Measurements from ENCODE around the gene ARHGEF7. TPM values are rescaled to one million over a fixed set of nuclear protein-coding genes. Genes with fewer than 3 reads are reported as not detected.

ARHGEF7 gene
- total RNA-seq, 2 experiments from 2014 or later = 39.5 to 51.3 TPM

DNA sequence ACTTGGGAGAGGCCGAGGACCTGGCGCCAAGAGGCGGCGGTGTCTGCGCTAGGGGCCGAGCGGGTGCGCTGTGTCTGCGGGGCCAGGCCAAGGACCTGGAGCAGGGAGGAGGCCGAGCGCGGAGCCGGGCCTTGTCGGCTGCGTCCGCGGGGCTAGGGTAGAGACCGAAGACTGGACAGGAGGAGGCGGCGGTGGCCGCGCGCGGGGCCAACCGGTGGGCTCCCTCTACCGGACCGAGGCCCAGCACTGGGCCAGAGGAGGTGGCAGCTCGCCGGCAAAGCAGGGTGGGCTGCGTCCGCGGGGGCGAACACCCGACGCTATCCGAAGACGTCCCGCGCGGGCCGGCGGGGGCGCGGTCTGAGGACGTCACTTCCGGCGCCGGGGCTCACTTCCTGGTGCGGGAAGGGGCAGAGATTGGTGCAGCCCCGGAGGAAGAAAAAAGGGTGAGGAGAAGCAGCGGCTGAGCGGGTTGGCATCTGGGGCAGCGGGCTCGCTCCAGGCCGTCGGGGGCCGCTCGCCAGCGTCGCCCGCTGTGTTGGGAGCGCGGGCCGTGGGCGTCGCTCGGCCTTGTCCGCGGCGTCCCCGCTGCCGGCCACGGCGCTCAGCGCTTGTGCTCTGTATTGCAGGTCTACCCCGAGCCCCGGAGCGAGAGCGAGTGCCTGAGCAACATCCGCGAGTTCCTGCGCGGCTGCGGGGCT, 38.3 kb downstream of the ARHGEF7 start:
- CTCF ChIA-PET (ENCODE audit: unreplicated experiment) = no interaction called here
- no TSS peak for BruUV-seq (replicated peaks)
- DNase-seq (ENCODE audit: low spot score) = peak; percentile 81

DNA sequence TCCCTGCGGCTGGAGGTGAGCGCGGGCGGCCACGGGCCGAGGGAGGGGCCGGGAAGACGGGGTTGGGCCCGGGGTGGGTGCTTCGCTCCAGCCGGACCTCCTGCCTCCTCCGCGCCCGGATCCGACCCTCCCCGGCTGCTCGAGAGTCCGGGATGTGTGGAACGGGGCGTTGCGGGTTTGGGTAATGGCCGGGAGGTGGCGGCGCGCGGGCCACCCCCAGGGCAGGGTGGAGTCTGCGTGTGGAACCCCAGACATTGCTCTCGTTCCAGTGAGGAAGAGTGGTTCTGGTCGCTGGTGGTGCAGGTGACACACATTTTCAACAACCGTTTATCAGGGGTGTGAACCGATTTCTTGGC, 38.8 kb downstream of the ARHGEF7 start:
- peak overlapping the region; percentile 97 for H3K4me2 ChIP-seq (ENCODE audit: low read length)
- H3K9me2 ChIP-seq (ENCODE audit: insufficient read depth, low read length) = no peaks in the 10 kb centered on the region
- peaks cover 8% of the 10 kb centered on the region; the same call in 1 of the 2 replicates for H4K20me1 ChIP-seq (ENCODE audit: insufficient read depth, low read length)
- intact Hi-C loops (cut with micrococcal nuclease; ENCODE audit: unreplicated experiment) = loop anchor here (1.0 to 10.0 kb wide), 3 partner anchors 31 to 79 kb away; no protein-coding TSS in a partner anchor
- H3K4me3 ChIP-seq (ENCODE audit: low read depth, low read length, poor library complexity, severe bottlenecking) = peak overlapping the region; percentile 83
- DNase-seq (ENCODE audit: low spot score) = peak; percentile 34
- ChIA-PET CTCF (ENCODE audit: unreplicated experiment) (no interaction called here), POLR2A (no interaction called here)
- peak overlapping the region; percentile 69 for H3K27ac ChIP-seq (ENCODE audit: low read depth, low read length, poor library complexity, severe bottlenecking)
- no peaks in the 10 kb centered on the region for H3K9me3 ChIP-seq (ENCODE audit: low read length)
- H3K4me1 ChIP-seq (ENCODE audit: insufficient read depth, low read length, poor library complexity, severe bottlenecking) = peaks cover 17% of the 10 kb centered on the region
- peaks cover 50% of the 10 kb centered on the region for H3K79me2 ChIP-seq (ENCODE audit: insufficient read depth, low read depth, low read length)
- H2AFZ ChIP-seq (ENCODE audit: low read length) = no peak overlapping the region
- TF ChIP-seq, protein P1, sequence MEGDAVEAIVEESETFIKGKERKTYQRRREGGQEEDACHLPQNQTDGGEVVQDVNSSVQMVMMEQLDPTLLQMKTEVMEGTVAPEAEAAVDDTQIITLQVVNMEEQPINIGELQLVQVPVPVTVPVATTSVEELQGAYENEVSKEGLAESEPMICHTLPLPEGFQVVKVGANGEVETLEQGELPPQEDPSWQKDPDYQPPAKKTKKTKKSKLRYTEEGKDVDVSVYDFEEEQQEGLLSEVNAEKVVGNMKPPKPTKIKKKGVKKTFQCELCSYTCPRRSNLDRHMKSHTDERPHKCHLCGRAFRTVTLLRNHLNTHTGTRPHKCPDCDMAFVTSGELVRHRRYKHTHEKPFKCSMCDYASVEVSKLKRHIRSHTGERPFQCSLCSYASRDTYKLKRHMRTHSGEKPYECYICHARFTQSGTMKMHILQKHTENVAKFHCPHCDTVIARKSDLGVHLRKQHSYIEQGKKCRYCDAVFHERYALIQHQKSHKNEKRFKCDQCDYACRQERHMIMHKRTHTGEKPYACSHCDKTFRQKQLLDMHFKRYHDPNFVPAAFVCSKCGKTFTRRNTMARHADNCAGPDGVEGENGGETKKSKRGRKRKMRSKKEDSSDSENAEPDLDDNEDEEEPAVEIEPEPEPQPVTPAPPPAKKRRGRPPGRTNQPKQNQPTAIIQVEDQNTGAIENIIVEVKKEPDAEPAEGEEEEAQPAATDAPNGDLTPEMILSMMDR (conservative IDR thresholded peaks at IDR 0.05; ENCODE audit: low read length) = 0 out of 2 replicates have a peak, but pooled peaks have one; percentile 33
- no peak for TF ChIP-seq EZH2phosphoT487 (IDR thresholded peaks at IDR 0.05; ENCODE audit: borderline replicate concordance, low read depth, low read length)
- peaks cover 14% of the 10 kb centered on the region for H3K36me3 ChIP-seq (ENCODE audit: insufficient read depth, low read length)
- no TSS peak for BruUV-seq (replicated peaks)

More for the DNA sequence above, 38.3 kb downstream of the ARHGEF7 start:
- peaks cover 44% of the 10 kb centered on the region for H3K79me2 ChIP-seq (ENCODE audit: insufficient read depth, low read depth, low read length)
- H3K27ac ChIP-seq (ENCODE audit: low read depth, low read length, poor library complexity, severe bottlenecking) = peak overlapping the region; percentile 69
- intact Hi-C loops (cut with micrococcal nuclease; ENCODE audit: unreplicated experiment) = loop anchor here (2.0 to 10.0 kb wide), 2 partner anchors 31 to 79 kb away; no protein-coding TSS in a partner anchor
- peaks cover 8% of the 10 kb centered on the region; the same call in 1 of the 2 replicates for H4K20me1 ChIP-seq (ENCODE audit: insufficient read depth, low read length)
- H3K36me3 ChIP-seq (ENCODE audit: insufficient read depth, low read length) = peaks cover 9% of the 10 kb centered on the region
- POLR2A ChIA-PET = no interaction called here
- H3K4me2 ChIP-seq (ENCODE audit: low read length) = peak overlapping the region; percentile 97
- H3K9me2 ChIP-seq (ENCODE audit: insufficient read depth, low read length) = no peaks in the 10 kb centered on the region
- H3K9me3 ChIP-seq (ENCODE audit: low read length) = no peaks in the 10 kb centered on the region
- H2AFZ ChIP-seq (ENCODE audit: low read length) = peak overlapping the region; percentile 60; the same call in 1 of the 2 replicates
- TF ChIP-seq, protein P1 (conservative IDR thresholded peaks at IDR 0.05; ENCODE audit: low read length) = no peak
- TF ChIP-seq EZH2phosphoT487 (IDR thresholded peaks at IDR 0.05; ENCODE audit: borderline replicate concordance, low read depth, low read length) = no peak
- peaks cover 17% of the 10 kb centered on the region for H3K4me1 ChIP-seq (ENCODE audit: insufficient read depth, low read length, poor library complexity, severe bottlenecking)
- H3K4me3 ChIP-seq (ENCODE audit: low read depth, low read length, poor library complexity, severe bottlenecking) = peak overlapping the region; percentile 83

DNA sequence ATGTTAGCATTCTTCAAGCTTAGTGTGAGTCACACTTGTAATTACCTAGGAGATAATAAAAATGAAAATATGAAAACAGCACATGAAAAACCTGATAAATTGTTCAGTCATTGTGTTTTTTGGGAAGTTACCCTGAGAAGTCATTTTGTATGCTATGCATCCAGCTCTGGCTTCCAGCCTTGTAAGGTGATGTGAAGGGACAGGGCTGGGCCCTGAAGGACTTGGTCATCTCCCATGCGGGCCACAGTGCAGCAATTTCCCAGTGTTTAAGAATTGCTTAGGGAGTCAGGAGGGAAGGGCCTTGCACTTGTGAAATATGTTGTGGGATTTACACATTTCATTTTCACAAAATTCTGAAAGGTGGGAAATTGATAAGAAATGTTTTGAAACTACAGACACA, 41.3 kb downstream of the ARHGEF7 start:
- DNase-seq (ENCODE audit: low spot score) = no peak
- H4K20me1 ChIP-seq (ENCODE audit: insufficient read depth, low read length) = peaks cover 8% of the 10 kb centered on the region; the same call in 1 of the 2 replicates
- H3K4me1 ChIP-seq (ENCODE audit: insufficient read depth, low read length, poor library complexity, severe bottlenecking) = peaks cover 23% of the 10 kb centered on the region
- H3K9me2 ChIP-seq (ENCODE audit: insufficient read depth, low read length) = no peaks in the 10 kb centered on the region
- CTCF ChIA-PET (ENCODE audit: unreplicated experiment) = no interaction called here
- no peak for TF ChIP-seq EZH2phosphoT487 (IDR thresholded peaks at IDR 0.05; ENCODE audit: borderline replicate concordance, low read depth, low read length)
- TF ChIP-seq, protein P1 (conservative IDR thresholded peaks at IDR 0.05; ENCODE audit: low read length) = no peak
- H3K4me3 ChIP-seq (ENCODE audit: low read depth, low read length, poor library complexity, severe bottlenecking) = no peak overlapping the region
- no peak overlapping the region for H3K4me2 ChIP-seq (ENCODE audit: low read length)
- H3K36me3 ChIP-seq (ENCODE audit: insufficient read depth, low read length) = peaks cover 39% of the 10 kb centered on the region
- H2AFZ ChIP-seq (ENCODE audit: low read length) = no peak overlapping the region
- BruUV-seq (replicated peaks) = TSS peak; percentile 12
- H3K79me2 ChIP-seq (ENCODE audit: insufficient read depth, low read depth, low read length) = peaks cover 70% of the 10 kb centered on the region
- intact Hi-C loops (cut with micrococcal nuclease; ENCODE audit: unreplicated experiment) = loop anchor here (10.0 kb wide), 1 partner anchor 82 kb away; no protein-coding TSS in a partner anchor
- POLR2A ChIA-PET = interaction anchor here (1.1 kb wide), 1 partner anchor 11 kb away, joined by 3 read pairs; no protein-coding TSS in a partner anchor
- no peak overlapping the region for H3K27ac ChIP-seq (ENCODE audit: low read depth, low read length, poor library complexity, severe bottlenecking)
- peaks cover 5% of the 10 kb centered on the region; the same call in 1 of the 2 replicates for H3K9me3 ChIP-seq (ENCODE audit: low read length)
